Measurements from ENCODE around the gene KAT5. TPM values are rescaled to one million over a fixed set of nuclear protein-coding genes. Genes with fewer than 3 reads are reported as not detected.
"Not testable (repeated sequence)": the region's sequence is repeated elsewhere in the genome, so short reads cannot be mapped to it uniquely, and the experiment has no call there.

Gene KAT5
- polyA plus RNA-seq, 2 donors: 55.6 to 60.3 TPM

- H3K27ac ChIP-seq (ENCODE audit: low read depth in 2 of 2, low read length in 1 of 2); H3K27me3 ChIP-seq (ENCODE audit: control insufficient read depth in 1 of 2, insufficient read depth in 2 of 2, low read length in 2 of 2); H3K36me3 ChIP-seq (ENCODE audit: control insufficient read depth in 2 of 2, insufficient read depth in 2 of 2, low read length in 1 of 2); H3K9me3 ChIP-seq (ENCODE audit: control insufficient read depth in 2 of 2, insufficient read depth in 1 of 2, low read depth in 1 of 2, low read length in 1 of 2); H3K4me3 ChIP-seq (ENCODE audit: low read depth in 1 of 2, low read length in 2 of 2); H3K4me1 ChIP-seq (ENCODE audit: control insufficient read depth in 2 of 2, insufficient read depth in 2 of 2, low read length in 1 of 2): not testable (repeated sequence)
- WGBS, 2 donors: 89 to 95% methylated on average over 8 to 10 of the region's 12 CpGs
These were observed 5.0 kb upstream of the KAT5 start for GRCh38 chr11:65707002-65707401.

DNA sequence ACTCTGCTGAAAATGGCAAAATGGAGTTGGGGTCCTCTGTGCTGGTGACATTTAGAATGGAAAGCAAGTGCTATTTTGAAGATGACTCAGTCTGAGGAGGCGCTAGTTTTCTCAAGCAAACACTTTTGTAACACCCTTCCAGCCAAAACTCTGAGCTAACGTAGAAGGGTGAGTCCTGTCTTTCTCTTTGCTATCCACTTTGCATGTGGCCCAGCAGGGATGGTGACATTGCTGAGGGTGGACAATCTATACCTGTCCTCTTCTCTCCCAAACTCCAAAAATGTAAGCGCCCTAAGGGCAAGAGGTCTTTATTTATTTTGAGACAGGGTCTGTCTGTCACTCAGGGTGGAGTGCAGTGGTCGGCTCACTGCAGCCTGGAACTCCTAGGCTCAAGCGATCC lies 3.6 kb upstream of the KAT5 start:
- no peaks in the 10 kb centered on the region for H3K4me1 ChIP-seq (ENCODE audit: control insufficient read depth in 2 of 2, insufficient read depth in 2 of 2, low read length in 1 of 2)
- H3K4me3 ChIP-seq (ENCODE audit: low read depth in 1 of 2, low read length in 2 of 2): no peak overlapping the region
- H3K9me3 ChIP-seq (ENCODE audit: control insufficient read depth in 2 of 2, insufficient read depth in 1 of 2, low read depth in 1 of 2, low read length in 1 of 2): no peaks in the 10 kb centered on the region
- H3K27ac ChIP-seq (ENCODE audit: low read depth in 2 of 2, low read length in 1 of 2): no peak overlapping the region
- no peaks in the 10 kb centered on the region for H3K27me3 ChIP-seq (ENCODE audit: control insufficient read depth in 1 of 2, insufficient read depth in 2 of 2, low read length in 2 of 2)
- 77% methylated on average over 5 of the region's 5 CpGs for WGBS, 2 donors
- H3K36me3 ChIP-seq (ENCODE audit: control insufficient read depth in 2 of 2, insufficient read depth in 2 of 2, low read length in 1 of 2): peaks cover 0 to 3% of the 10 kb centered on the region in 2 donors

DNA sequence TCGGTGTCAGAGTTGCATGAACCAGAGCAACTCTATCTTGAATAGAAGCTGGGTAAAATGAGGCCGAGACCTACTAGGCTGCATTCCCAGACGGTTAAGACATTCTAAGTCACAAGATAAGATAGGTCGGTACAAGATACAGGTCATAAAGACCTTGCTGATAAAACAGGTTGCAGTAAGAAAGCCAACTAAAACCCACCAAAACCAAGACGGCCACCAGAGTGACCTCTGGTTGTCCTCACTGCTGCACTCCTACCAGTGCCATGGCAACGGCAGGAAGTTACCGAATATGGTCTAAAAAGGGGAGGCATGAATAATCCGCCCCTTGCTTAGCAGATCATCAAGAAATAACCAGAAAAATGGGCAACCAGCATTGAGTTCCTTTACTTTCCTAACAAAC lies 2.4 kb upstream of the KAT5 start:
- Histone ChIP-seq H3K4me1 (ENCODE audit: control insufficient read depth in 2 of 2, insufficient read depth in 2 of 2, low read length in 1 of 2) (peaks cover 0 to 3% of the 10 kb centered on the region in 2 donors), H3K27me3 (ENCODE audit: control insufficient read depth in 1 of 2, insufficient read depth in 2 of 2, low read length in 2 of 2) (no peaks in the 10 kb centered on the region), H3K4me3 (ENCODE audit: low read depth in 1 of 2, low read length in 2 of 2) (no peak overlapping the region), H3K36me3 (ENCODE audit: control insufficient read depth in 2 of 2, insufficient read depth in 2 of 2, low read length in 1 of 2) (peaks cover 2 to 13% of the 10 kb centered on the region in 2 donors), H3K9me3 (ENCODE audit: control insufficient read depth in 2 of 2, insufficient read depth in 1 of 2, low read depth in 1 of 2, low read length in 1 of 2) (no peaks in the 10 kb centered on the region), H3K27ac (ENCODE audit: low read depth in 2 of 2, low read length in 1 of 2) (no peak overlapping the region)
- 62 to 63% methylated on average over 8 of the region's 8 CpGs for WGBS, 2 donors

DNA sequence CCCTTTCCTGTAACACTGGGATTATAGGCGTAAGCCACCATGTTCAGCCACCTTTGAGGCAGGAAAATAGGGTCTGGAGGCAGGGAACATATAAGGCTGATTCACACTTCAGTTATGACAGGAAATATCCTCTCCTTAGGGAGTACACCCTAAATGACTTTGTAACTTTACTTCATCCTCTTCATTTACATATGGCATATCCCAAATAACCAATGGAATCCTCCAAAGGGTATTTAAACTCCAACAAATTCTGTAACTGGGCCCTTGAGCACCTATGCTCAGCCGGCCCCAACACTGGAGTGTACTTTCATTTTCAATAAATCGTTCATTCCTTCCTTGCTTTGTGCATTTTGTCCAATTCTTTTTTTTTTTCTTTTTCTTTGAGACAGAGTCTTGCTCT lies 1.6 kb upstream of the KAT5 start:
- WGBS, 2 donors: 69 to 74% methylated on average over 3 of the region's 3 CpGs
- H3K27ac ChIP-seq (ENCODE audit: low read depth in 2 of 2, low read length in 1 of 2): no peak overlapping the region
- H3K4me3 ChIP-seq (ENCODE audit: low read depth in 1 of 2, low read length in 2 of 2): no peak overlapping the region
- no peaks in the 10 kb centered on the region for H3K27me3 ChIP-seq (ENCODE audit: control insufficient read depth in 1 of 2, insufficient read depth in 2 of 2, low read length in 2 of 2)
- no peaks in the 10 kb centered on the region for H3K9me3 ChIP-seq (ENCODE audit: control insufficient read depth in 2 of 2, insufficient read depth in 1 of 2, low read depth in 1 of 2, low read length in 1 of 2)
- H3K4me1 ChIP-seq (ENCODE audit: control insufficient read depth in 2 of 2, insufficient read depth in 2 of 2, low read length in 1 of 2): peaks cover 0 to 4% of the 10 kb centered on the region in 2 donors
- H3K36me3 ChIP-seq (ENCODE audit: control insufficient read depth in 2 of 2, insufficient read depth in 2 of 2, low read length in 1 of 2): peaks cover 6 to 19% of the 10 kb centered on the region in 2 donors

- Histone ChIP-seq H3K4me1 (ENCODE audit: control insufficient read depth in 2 of 2, insufficient read depth in 2 of 2, low read length in 1 of 2) (peaks cover 0 to 4% of the 10 kb centered on the region in 2 donors), H3K9me3 (ENCODE audit: control insufficient read depth in 2 of 2, insufficient read depth in 1 of 2, low read depth in 1 of 2, low read length in 1 of 2) (no peaks in the 10 kb centered on the region), H3K36me3 (ENCODE audit: control insufficient read depth in 2 of 2, insufficient read depth in 2 of 2, low read length in 1 of 2) (peaks cover 15 to 34% of the 10 kb centered on the region in 2 donors), H3K27ac (ENCODE audit: low read depth in 2 of 2, low read length in 1 of 2) (peak overlapping the region; percentile 97 to 100), H3K4me3 (ENCODE audit: low read depth in 1 of 2, low read length in 2 of 2) (peak overlapping the region; percentile 70 to 88), H3K27me3 (ENCODE audit: control insufficient read depth in 1 of 2, insufficient read depth in 2 of 2, low read length in 2 of 2) (no peaks in the 10 kb centered on the region)
- 27 to 30% methylated on average over 11 of the region's 11 CpGs for WGBS, 2 donors
These were observed 603 bp downstream of the KAT5 start for GRCh38 chr11:65712633-65713076.

DNA sequence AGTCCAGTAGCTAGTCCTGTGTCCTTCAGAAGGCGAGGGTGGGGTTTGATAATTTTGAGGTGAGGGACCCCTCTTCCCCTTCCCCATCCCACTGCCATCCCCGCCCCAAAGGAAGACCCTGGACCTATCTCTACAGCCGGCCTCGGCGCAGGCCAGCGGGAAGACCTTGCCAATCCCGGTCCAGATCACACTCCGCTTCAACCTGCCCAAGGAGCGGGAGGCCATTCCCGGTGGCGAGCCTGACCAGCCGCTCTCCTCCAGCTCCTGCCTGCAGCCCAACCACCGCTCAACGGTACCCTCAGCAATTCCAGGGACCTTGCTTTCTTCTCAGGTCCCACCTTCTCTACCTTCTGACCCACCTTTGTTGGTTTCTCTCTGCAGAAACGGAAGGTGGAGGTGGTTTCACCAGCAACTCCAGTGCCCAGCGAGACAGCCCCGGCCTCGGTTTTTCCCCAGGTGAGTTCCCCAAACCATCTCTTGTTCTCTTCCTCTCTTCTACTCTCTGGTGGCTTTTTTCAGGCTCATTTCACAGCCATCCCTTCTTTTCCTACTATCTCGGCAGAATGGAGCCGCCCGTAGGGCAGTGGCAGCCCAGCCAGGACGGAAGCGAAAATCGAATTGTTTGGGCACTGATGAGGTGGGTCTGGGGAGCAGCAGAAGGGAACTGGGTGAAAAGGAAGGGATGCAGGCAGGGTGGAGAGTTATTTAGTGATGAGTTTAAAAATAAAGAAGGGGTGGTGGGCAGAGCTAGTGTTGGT lies 1.3 kb downstream of the KAT5 start:
- H3K27ac ChIP-seq (ENCODE audit: low read depth in 2 of 2, low read length in 1 of 2): peak overlapping the region; percentile 97 to 100
- no peak overlapping the region for H3K4me3 ChIP-seq (ENCODE audit: low read depth in 1 of 2, low read length in 2 of 2)
- WGBS, 2 donors: 89 to 93% methylated on average over 24 of the region's 24 CpGs
- peaks cover 22 to 42% of the 10 kb centered on the region in 2 donors for H3K36me3 ChIP-seq (ENCODE audit: control insufficient read depth in 2 of 2, insufficient read depth in 2 of 2, low read length in 1 of 2)
- H3K4me1 ChIP-seq (ENCODE audit: control insufficient read depth in 2 of 2, insufficient read depth in 2 of 2, low read length in 1 of 2): peaks cover 2 to 4% of the 10 kb centered on the region in 2 donors
- no peaks in the 10 kb centered on the region for H3K9me3 ChIP-seq (ENCODE audit: control insufficient read depth in 2 of 2, insufficient read depth in 1 of 2, low read depth in 1 of 2, low read length in 1 of 2)
- no peaks in the 10 kb centered on the region for H3K27me3 ChIP-seq (ENCODE audit: control insufficient read depth in 1 of 2, insufficient read depth in 2 of 2, low read length in 2 of 2)

DNA sequence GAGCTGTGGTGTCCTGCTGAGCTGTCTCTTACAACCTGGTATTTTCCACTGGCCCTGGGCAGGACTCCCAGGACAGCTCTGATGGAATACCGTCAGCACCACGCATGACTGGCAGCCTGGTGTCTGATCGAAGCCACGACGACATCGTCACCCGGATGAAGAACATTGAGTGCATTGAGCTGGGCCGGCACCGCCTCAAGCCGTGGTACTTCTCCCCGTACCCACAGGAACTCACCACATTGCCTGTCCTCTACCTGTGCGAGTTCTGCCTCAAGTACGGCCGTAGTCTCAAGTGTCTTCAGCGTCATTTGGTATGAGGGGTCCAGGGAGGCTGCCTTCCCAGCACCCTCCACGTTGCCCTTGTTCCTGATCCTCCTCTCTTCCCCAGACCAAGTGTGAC lies 2.4 kb downstream of the KAT5 start:
- Histone ChIP-seq H3K27me3 (ENCODE audit: control insufficient read depth in 1 of 2, insufficient read depth in 2 of 2, low read length in 2 of 2) (no peaks in the 10 kb centered on the region), H3K4me1 (ENCODE audit: control insufficient read depth in 2 of 2, insufficient read depth in 2 of 2, low read length in 1 of 2) (peaks cover 2 to 9% of the 10 kb centered on the region in 2 donors), H3K9me3 (ENCODE audit: control insufficient read depth in 2 of 2, insufficient read depth in 1 of 2, low read depth in 1 of 2, low read length in 1 of 2) (no peaks in the 10 kb centered on the region), H3K36me3 (ENCODE audit: control insufficient read depth in 2 of 2, insufficient read depth in 2 of 2, low read length in 1 of 2) (peaks cover 24 to 49% of the 10 kb centered on the region in 2 donors), H3K27ac (ENCODE audit: low read depth in 2 of 2, low read length in 1 of 2) (no peak overlapping the region), H3K4me3 (ENCODE audit: low read depth in 1 of 2, low read length in 2 of 2) (no peak overlapping the region)
- 91 to 93% methylated on average over 16 of the region's 16 CpGs for WGBS, 2 donors

DNA sequence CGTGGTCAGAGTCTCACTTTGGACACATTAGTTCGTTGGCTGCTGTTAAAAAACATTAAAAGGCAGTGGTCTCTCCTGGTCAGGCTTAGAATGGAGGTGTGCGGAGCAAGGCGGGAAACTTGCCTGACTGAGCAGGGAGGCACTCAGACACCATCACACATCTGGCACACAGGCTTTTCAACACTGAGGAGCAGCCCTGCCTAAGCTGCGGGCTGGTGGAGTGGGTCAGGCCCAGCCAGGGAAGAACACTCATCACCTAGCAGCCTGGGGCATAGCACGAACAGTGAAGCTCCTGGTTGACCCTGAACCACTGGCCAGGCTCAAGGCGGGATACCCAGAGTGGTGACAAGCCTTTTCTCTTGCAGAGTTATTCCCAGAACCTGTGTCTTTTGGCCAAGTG lies 4.2 kb downstream of the KAT5 start:
- H3K4me1 ChIP-seq (ENCODE audit: control insufficient read depth in 2 of 2, insufficient read depth in 2 of 2, low read length in 1 of 2): peaks cover 2 to 15% of the 10 kb centered on the region in 2 donors
- H3K36me3 ChIP-seq (ENCODE audit: control insufficient read depth in 2 of 2, insufficient read depth in 2 of 2, low read length in 1 of 2): peaks cover 24 to 49% of the 10 kb centered on the region in 2 donors
- H3K9me3 ChIP-seq (ENCODE audit: control insufficient read depth in 2 of 2, insufficient read depth in 1 of 2, low read depth in 1 of 2, low read length in 1 of 2): no peaks in the 10 kb centered on the region
- no peak overlapping the region for H3K4me3 ChIP-seq (ENCODE audit: low read depth in 1 of 2, low read length in 2 of 2)
- no peak overlapping the region for H3K27ac ChIP-seq (ENCODE audit: low read depth in 2 of 2, low read length in 1 of 2)
- no peaks in the 10 kb centered on the region for H3K27me3 ChIP-seq (ENCODE audit: control insufficient read depth in 1 of 2, insufficient read depth in 2 of 2, low read length in 2 of 2)
- WGBS, 2 donors: 80 to 87% methylated on average over 7 of the region's 7 CpGs

DNA sequence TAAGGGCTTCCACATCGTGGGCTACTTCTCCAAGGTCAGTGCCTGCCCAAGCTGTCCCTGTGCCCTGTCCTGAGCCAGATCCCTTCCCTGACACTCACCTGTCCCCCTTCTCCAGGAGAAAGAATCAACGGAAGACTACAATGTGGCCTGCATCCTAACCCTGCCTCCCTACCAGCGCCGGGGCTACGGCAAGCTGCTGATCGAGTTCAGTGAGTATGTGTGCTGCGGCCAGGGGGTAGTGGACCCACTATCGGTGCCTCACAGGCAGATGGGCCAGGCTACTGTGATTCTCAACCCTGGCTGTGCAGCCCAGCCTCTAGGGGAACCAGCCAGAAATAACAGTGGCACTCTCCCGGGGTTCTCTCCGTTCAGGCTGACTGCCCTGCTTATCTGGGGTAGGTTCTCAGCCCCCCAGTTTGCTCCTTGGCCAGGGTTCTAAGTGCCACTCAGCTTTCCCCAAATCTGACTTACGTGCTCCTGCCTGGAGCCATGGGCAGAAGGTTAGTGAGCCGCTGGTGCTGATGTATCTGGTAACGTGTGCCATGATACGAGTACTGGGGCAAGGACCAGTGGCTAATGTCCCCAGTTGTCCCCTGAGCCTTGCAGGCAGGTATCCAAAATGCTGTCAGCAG lies 4.8 kb downstream of the KAT5 start:
- Histone ChIP-seq H3K36me3 (ENCODE audit: control insufficient read depth in 2 of 2, insufficient read depth in 2 of 2, low read length in 1 of 2) (peaks cover 24 to 49% of the 10 kb centered on the region in 2 donors), H3K4me1 (ENCODE audit: control insufficient read depth in 2 of 2, insufficient read depth in 2 of 2, low read length in 1 of 2) (peaks cover 2 to 15% of the 10 kb centered on the region in 2 donors)
- WGBS, 2 donors: 83% methylated on average over 14 of the region's 14 CpGs

More for the DNA sequence above, 4.8 kb downstream of the KAT5 start:
- H3K27ac ChIP-seq (ENCODE audit: low read depth in 2 of 2, low read length in 1 of 2): no peak overlapping the region
- H3K27me3 ChIP-seq (ENCODE audit: control insufficient read depth in 1 of 2, insufficient read depth in 2 of 2, low read length in 2 of 2): no peaks in the 10 kb centered on the region
- no peaks in the 10 kb centered on the region for H3K9me3 ChIP-seq (ENCODE audit: control insufficient read depth in 2 of 2, insufficient read depth in 1 of 2, low read depth in 1 of 2, low read length in 1 of 2)
- H3K4me3 ChIP-seq (ENCODE audit: low read depth in 1 of 2, low read length in 2 of 2): no peak overlapping the region

All from esophagus (tissue), 2 donors.